Neural cell (in vitro differentiated cells): ENCODE results near the gene TAF1B. TPM values are rescaled to one million over a fixed set of nuclear protein-coding genes. Genes with fewer than 3 reads are reported as not detected.

Source experiments
- H2AFZ ChIP-seq: fragments of 200-600, 300-800 bp; sonication (generic), shearing (Covaris generic); 2 replicates; pipeline ENCODE4 v1.6.0; 2014; ENCODE audit warnings: low read depth, mild to moderate bottlenecking, antibody characterized with exemption, low read length, moderate library complexity
- H3F3A ChIP-seq: fragments of 200-600 bp; shearing (Covaris generic); 2 replicates; pipeline ENCODE4 v1.6.1; 2016; ENCODE audit warnings: mild to moderate bottlenecking, moderate library complexity, mixed read lengths, antibody characterized with exemption, low read length; ENCODE audit not compliant: insufficient read depth, poor library complexity, severe bottlenecking
- H3K27ac ChIP-seq: fragments of 200-600, 300-800 bp; sonication (generic), shearing (Covaris generic); 2 replicates; pipeline ENCODE4 v1.5.1; 2014; ENCODE audit warnings: mild to moderate bottlenecking, low read length, moderate library complexity
- H3K27me3 ChIP-seq: fragments of 300-800, 200-600 bp; sonication (generic), shearing (Covaris generic); 2 replicates; pipeline ENCODE4 v1.6.0; 2014; ENCODE audit warnings: mild to moderate bottlenecking, low read depth, low read length, moderate library complexity; ENCODE audit not compliant: insufficient read depth
- H3K36me3 ChIP-seq: fragments of 300-800, 200-600 bp; sonication (generic), shearing (Covaris generic); 2 replicates; pipeline ENCODE4 v1.5.1; 2014; ENCODE audit warnings: mild to moderate bottlenecking, antibody characterized with exemption, low read length, moderate library complexity; ENCODE audit not compliant: insufficient read depth
- H3K4me2 ChIP-seq: fragments of 300-800, 200-600 bp; sonication (generic), shearing (Covaris generic); 2 replicates; pipeline ENCODE4 v1.6.0; 2014; ENCODE audit warnings: mild to moderate bottlenecking, low read length
- H3K4me3 ChIP-seq: fragments of 300-800, 200-600 bp; sonication (generic), shearing (Covaris generic); 2 replicates; pipeline ENCODE4 v1.5.1; 2014; ENCODE audit warnings: mild to moderate bottlenecking, low read length, moderate library complexity
- H3K79me2 ChIP-seq: fragments of 200-600 bp; shearing (Covaris generic); replicated peaks from 2 replicates; pipeline ENCODE4 v1.6.0; 2014; ENCODE audit warnings: mild to moderate bottlenecking, low read length, moderate library complexity; ENCODE audit not compliant: insufficient read depth
- H3K9ac ChIP-seq: fragments of 300-800, 200-600 bp; sonication (generic), shearing (Covaris generic); 2 replicates; pipeline ENCODE4 v1.6.1; 2016; ENCODE audit warnings: mild to moderate bottlenecking, low read length, mixed read lengths
- H3K9me2 ChIP-seq: fragments of 200-600 bp; shearing (Covaris generic); 2 replicates; pipeline ENCODE4 v1.6.1; 2016; ENCODE audit warnings: mild to moderate bottlenecking, low read length, mixed read lengths; ENCODE audit not compliant: insufficient read depth
- H3K9me3 ChIP-seq: fragments of 200-600, 300-800 bp; sonication (generic), shearing (Covaris generic); 2 replicates; pipeline ENCODE4 v1.6.1; 2016; ENCODE audit warnings: mild to moderate bottlenecking, mixed run types, low read length, moderate library complexity, mixed read lengths
- H4K20me1 ChIP-seq: fragments of 200-600 bp; shearing (Covaris generic); 2 replicates; pipeline ENCODE4 v1.6.1; 2016; ENCODE audit warnings: mild to moderate bottlenecking, mixed run types; ENCODE audit not compliant: insufficient read depth
- CTCF ChIP-seq: fragments of 450-650 bp; IDR thresholded peaks from 2 replicates; pipeline ENCODE4 v1.5.1; 2014; ENCODE audit warnings: antibody characterized with exemption, mild to moderate bottlenecking, moderate library complexity; ENCODE audit not compliant: poor library complexity, severe bottlenecking
- EP300 ChIP-seq: fragments of 450-650 bp; conservative IDR thresholded peaks from 2 replicates; pipeline ENCODE4 v1.6.1; 2014; ENCODE audit warnings: antibody characterized with exemption, mild to moderate bottlenecking, moderate library complexity; ENCODE audit not compliant: poor library complexity, severe bottlenecking
- EZH2 ChIP-seq: fragments of 200-600, 300-800 bp; shearing (Covaris generic), sonication (generic); IDR thresholded peaks from 2 replicates; pipeline ENCODE4 v1.6.1; 2014; ENCODE audit warnings: antibody characterized with exemption, low read length, borderline replicate concordance, mild to moderate bottlenecking; ENCODE audit not compliant: insufficient read depth, poor library complexity, severe bottlenecking
- MXI1 ChIP-seq: fragments of 450-650 bp; conservative IDR thresholded peaks from 2 replicates; pipeline ENCODE4 v1.6.1; 2014; ENCODE audit warnings: antibody characterized with exemption, mild to moderate bottlenecking; ENCODE audit not compliant: poor library complexity, severe bottlenecking
- POLR2AphosphoS5 ChIP-seq: IDR thresholded peaks from 2 replicates; pipeline ENCODE4 v1.6.1; 2012
- RAD21 ChIP-seq: fragments of 450-650 bp; conservative IDR thresholded peaks from 2 replicates; pipeline ENCODE4 v1.6.1; 2014; ENCODE audit warnings: antibody characterized with exemption, mild to moderate bottlenecking, moderate library complexity
- REST ChIP-seq: IDR thresholded peaks from 2 replicates; pipeline ENCODE4 v1.6.1; 2012; ENCODE audit warnings: borderline replicate concordance
- SMC3 ChIP-seq: fragments of 450-650 bp; conservative IDR thresholded peaks from 2 replicates; pipeline ENCODE4 v1.6.1; 2014; ENCODE audit warnings: antibody characterized with exemption, mild to moderate bottlenecking, moderate library complexity; ENCODE audit not compliant: poor library complexity
- TAF1 ChIP-seq: IDR thresholded peaks from 2 replicates; pipeline ENCODE4 v1.6.1; 2012; ENCODE audit warnings: low read depth
- polyA plus RNA-seq: library from polyadenylated mRNA; depleted of rRNA; stranded (reverse); fragments of >200 nt; gene quantifications from 2 replicates; pipeline ENCODE4 v1.2.3, GENCODE V29; 2014

TAF1B gene
- polyA plus RNA-seq, 1 donor from 2014 or later: 11.2 TPM

GRCh38 chr2:9879455-9880194 is 36.4 kb downstream of the TAF1B start:
- TF ChIP-seq EP300 (no peak), POLR2AphosphoS5 (no peak), TAF1 (no peak), RAD21 (no peak)
- no peak overlapping the region for H3K4me3 ChIP-seq

GRCh38 chr2:9883897-9884296 is 40.6 kb downstream of the TAF1B start:
- Histone ChIP-seq H3K4me3 (no peak overlapping the region), H3K27ac (no peak overlapping the region)

More at GRCh38 chr2:9879455-9880194, 36.4 kb downstream of the TAF1B start:
- Histone ChIP-seq H4K20me1 (no peaks in the 10 kb centered on the region), H3K27ac (no peak overlapping the region), H3K9me2 (no peaks in the 10 kb centered on the region), H3K79me2 (no peaks in the 10 kb centered on the region), H3K27me3 (no peaks in the 10 kb centered on the region), H3K9me3 (no peaks in the 10 kb centered on the region), H3K36me3 (no peaks in the 10 kb centered on the region), H3K9ac (no peak overlapping the region), H2AFZ (no peak overlapping the region), H3F3A (no peaks in the 10 kb centered on the region), H3K4me2 (no peak overlapping the region)

GRCh38 chr2:9884436-9884835 is 41.2 kb downstream of the TAF1B start:
- no peaks in the 10 kb centered on the region for H3K27me3 ChIP-seq
- no peaks in the 10 kb centered on the region for H3K36me3 ChIP-seq
- H3K9me2 ChIP-seq: no peaks in the 10 kb centered on the region
- no peak overlapping the region for H3K9ac ChIP-seq
- H3K79me2 ChIP-seq: no peaks in the 10 kb centered on the region
- no peak overlapping the region for H3K4me3 ChIP-seq
- H2AFZ ChIP-seq: no peak overlapping the region
- H3K9me3 ChIP-seq: no peaks in the 10 kb centered on the region
- H3F3A ChIP-seq: no peaks in the 10 kb centered on the region
- no peak overlapping the region for H3K27ac ChIP-seq
- H4K20me1 ChIP-seq: no peaks in the 10 kb centered on the region
- no peak overlapping the region for H3K4me2 ChIP-seq
- TF ChIP-seq CTCF (no peak), POLR2AphosphoS5 (no peak), TAF1 (no peak), SMC3 (no peak), MXI1 (no peak), EZH2 (no peak), EP300 (no peak)

More at GRCh38 chr2:9883897-9884296, 40.6 kb downstream of the TAF1B start:
- Histone ChIP-seq H3K9me3 (no peaks in the 10 kb centered on the region), H2AFZ (no peak overlapping the region), H3K27me3 (no peaks in the 10 kb centered on the region), H3K79me2 (no peaks in the 10 kb centered on the region), H3K36me3 (no peaks in the 10 kb centered on the region), H3K9ac (no peak overlapping the region), H3K9me2 (no peaks in the 10 kb centered on the region), H4K20me1 (no peaks in the 10 kb centered on the region), H3F3A (no peaks in the 10 kb centered on the region), H3K4me2 (no peak overlapping the region)
- TF ChIP-seq SMC3 (no peak), REST (no peak), EP300 (no peak), POLR2AphosphoS5 (no peak)
